ENCODE data around the gene DIAPH3. TPM values are rescaled to one million over a fixed set of nuclear protein-coding genes. Genes with fewer than 3 reads are reported as not detected.

Gene DIAPH3
- total and polyA plus RNA-seq, 2 of the 8 experiments (the other 6 are each of a cell fraction or from before 2014, with no cell fraction given) = 8.0 to 30.8 TPM

DNA sequence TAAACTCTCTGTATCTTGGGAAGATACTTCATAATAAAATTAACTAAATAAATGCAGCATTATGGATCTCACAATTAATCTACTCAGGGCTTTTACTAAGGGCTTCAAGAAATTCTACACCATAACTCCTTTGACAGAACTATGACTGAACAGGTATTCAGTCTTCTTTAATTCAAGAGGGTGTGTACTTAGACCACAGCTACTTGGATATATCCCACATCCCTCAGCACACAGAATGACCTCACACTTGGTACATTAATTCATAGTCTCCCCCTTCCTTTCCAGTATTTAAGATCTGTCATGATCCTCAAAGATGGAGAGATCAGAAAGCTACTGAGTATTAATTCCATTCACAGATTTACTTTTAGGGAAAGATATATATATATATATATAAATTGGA is 11.6 kb downstream of the DIAPH3 start:
- Histone ChIP-seq H2BK15ac (ENCODE audit: low read length) (no peak overlapping the region), H4K5ac (ENCODE audit: insufficient read length, low read depth, low read length) (no peak overlapping the region), H2BK5ac (ENCODE audit: low read depth, low read length) (no peak overlapping the region), H3K4ac (replicated peaks; ENCODE audit: insufficient read length, low read depth, low read length) (no peak overlapping the region), H4K91ac (replicated peaks; ENCODE audit: insufficient read length, low read length) (no peak overlapping the region), H2AK5ac (ENCODE audit: low read depth, low read length) (no peak overlapping the region), H3K56ac (replicated peaks; ENCODE audit: insufficient read length, low read depth, low read length) (no peak overlapping the region), H2AFZ (ENCODE audit: low read length) (no peak overlapping the region), H3K4me3 (ENCODE audit: extremely low read depth in 1 of 4, insufficient read depth in 2 of 4, low read depth in 3 of 4, low read length in 4 of 4) (no peak overlapping the region), H3K79me1 (ENCODE audit: low read depth, low read length) (peaks cover 6% of the 10 kb centered on the region; the same call in 1 of the 2 replicates), H3K9me3 (ENCODE audit: insufficient read depth in 2 of 2, low read depth in 1 of 2, low read length in 1 of 2) (no peaks in the 10 kb centered on the region), H2BK120ac (replicated peaks; ENCODE audit: low read depth, low read length) (no peak overlapping the region), H3K79me2 (ENCODE audit: control insufficient read depth in 1 of 2, insufficient read depth in 2 of 2, low read length in 2 of 2) (peaks cover 11 to 94% of the 10 kb centered on the region in 2 experiments), H4K20me1 (replicated peaks in 1 of 2; ENCODE audit: control insufficient read depth in 1 of 2, insufficient read depth in 2 of 2, low read length in 2 of 2) (peaks cover 2 to 5% of the 10 kb centered on the region in 2 experiments), H4K8ac (ENCODE audit: extremely low read depth, insufficient read depth, low read length) (no peak overlapping the region), H3K14ac (ENCODE audit: insufficient read length) (no peak overlapping the region), H3K23ac (ENCODE audit: insufficient read length) (no peak overlapping the region), H2BK12ac (ENCODE audit: low read depth, low read length) (no peak overlapping the region), H3K27me3 (replicated peaks in 1 of 4; ENCODE audit: control insufficient read depth in 3 of 4, extremely low read depth in 1 of 4, insufficient read depth in 3 of 4, low read length in 3 of 4) (no peaks in the 10 kb centered on the region), H3K9ac (replicated peaks in 1 of 4; ENCODE audit: extremely low read depth in 1 of 4, low read depth in 3 of 4, low read length in 3 of 4) (no peak overlapping the region), H3K27ac (ENCODE audit: low read depth, low read length) (no peak overlapping the region), H3K4me1 (replicated peaks in 1 of 4; ENCODE audit: control insufficient read depth in 3 of 4, insufficient read depth in 4 of 4, low read length in 3 of 4) (peaks cover 0 to 4% (median 1%) of the 10 kb centered on the region in 4 experiments; a peak in 1 of 7 replicates), H3K23me2 (ENCODE audit: low read depth, low read length) (no peaks in the 10 kb centered on the region), H3K36me3 (ENCODE audit: control insufficient read depth in 2 of 4, insufficient read depth in 4 of 4, low read length in 3 of 4) (no peaks in the 10 kb centered on the region; a peak in 2 of 8 replicates), H3K18ac (ENCODE audit: extremely low read depth, low read length) (no peak overlapping the region), H3K4me2 (ENCODE audit: insufficient read depth in 1 of 2, low read depth in 2 of 2, low read length in 2 of 2) (no peak overlapping the region), H2BK20ac (ENCODE audit: low read length) (no peak overlapping the region)
- FAIRE-seq (no peak), DNase-seq (ENCODE audit: low read depth in 1 of 2, low spot score in 2 of 2) (no peak)
- TF ChIP-seq CBX8 (IDR thresholded peaks at IDR 0.05; ENCODE audit: borderline replicate concordance, low read depth, low read length) (no peak), BRCA1 (IDR thresholded peaks at IDR 0.05; ENCODE audit: low read depth, low read length) (no peak), FOSL1 (IDR thresholded peaks at IDR 0.05; ENCODE audit: insufficient read depth, low read depth, low read length) (no peak), POU5F1 (IDR thresholded peaks at IDR 0.05; ENCODE audit: low read depth, low read length) (no peak), JUN (IDR thresholded peaks at IDR 0.05; ENCODE audit: low read depth, low read length) (no peak), CTBP2 (IDR thresholded peaks at IDR 0.05; ENCODE audit: borderline replicate concordance, insufficient read depth, insufficient read length, low read length) (no peak), NRF1 (IDR thresholded peaks at IDR 0.05; ENCODE audit: low read depth, low read length) (no peak), EZH2 (IDR thresholded peaks at IDR 0.05; ENCODE audit: low read depth, low read length, severe bottlenecking) (no peak), EP300 (IDR thresholded peaks at IDR 0.05; ENCODE audit: borderline replicate concordance in 1 of 2, low read depth in 2 of 2, low read length in 2 of 2) (no peak), PHF8 (conservative IDR thresholded peaks at IDR 0.05; ENCODE audit: low read depth, low read length) (no peak), KDM5A (IDR thresholded peaks at IDR 0.05; ENCODE audit: low read length) (no peak), CHD1 (IDR thresholded peaks at IDR 0.05; ENCODE audit: low read depth, low read length) (no peak)
- ChIA-PET CTCF (ENCODE audit: partially characterized antibody) (no interaction called here), POLR2A (ENCODE audit: partially characterized antibody) (interaction anchor here (1.3 kb wide), 1 partner anchor 13 kb away, joined by 8 read pairs; no protein-coding TSS in a partner anchor)

Measured in H1 (cell line).